Hematopoietic multipotent progenitor cell treated with erythropoietin and hydrocortisone succinate and interleukin-3 and kit ligand, for 6 days (in vitro differentiated cells): Measurements from ENCODE around the gene ZNF649.

ENCODE experiments used
- DNase-seq: peaks from one replicate; pipeline ENCODE4 v3.0.0-alpha.2; 2015

Gene ZNF649

GRCh38 chr19:51887522-51888498 is 17.0 kb downstream of the ZNF649 start, which contains the start of gene ZNF577:
TSS of gene ZNF577 (minus strand) at chr19:51887951. CDS start at chr19:51880382, 7,569 bp downstream.
- DNase-seq: peak; percentile 85

- DNase-seq: no peak
Measured at GRCh38 chr19:51884713-51885112, 20.1 kb downstream of the ZNF649 start.

- DNase-seq: no peak
Measured at GRCh38 chr19:51882518-51882917, 22.3 kb downstream of the ZNF649 start.

- DNase-seq: no peak
Measured at GRCh38 chr19:51873097-51873496, 31.7 kb downstream of the ZNF649 start.

GRCh38 chr19:51861870-51862622 is 42.8 kb downstream of the ZNF649 start:
- DNase-seq: peak; percentile 8
